ENCODE results near the gene MEIS2. TPM values are rescaled to one million over a fixed set of nuclear protein-coding genes. Genes with fewer than 3 reads are reported as not detected.

The MEIS2 gene
- total and polyA plus RNA-seq, 4 donors: 40.1 to 119 (median 72.0) TPM

DNA sequence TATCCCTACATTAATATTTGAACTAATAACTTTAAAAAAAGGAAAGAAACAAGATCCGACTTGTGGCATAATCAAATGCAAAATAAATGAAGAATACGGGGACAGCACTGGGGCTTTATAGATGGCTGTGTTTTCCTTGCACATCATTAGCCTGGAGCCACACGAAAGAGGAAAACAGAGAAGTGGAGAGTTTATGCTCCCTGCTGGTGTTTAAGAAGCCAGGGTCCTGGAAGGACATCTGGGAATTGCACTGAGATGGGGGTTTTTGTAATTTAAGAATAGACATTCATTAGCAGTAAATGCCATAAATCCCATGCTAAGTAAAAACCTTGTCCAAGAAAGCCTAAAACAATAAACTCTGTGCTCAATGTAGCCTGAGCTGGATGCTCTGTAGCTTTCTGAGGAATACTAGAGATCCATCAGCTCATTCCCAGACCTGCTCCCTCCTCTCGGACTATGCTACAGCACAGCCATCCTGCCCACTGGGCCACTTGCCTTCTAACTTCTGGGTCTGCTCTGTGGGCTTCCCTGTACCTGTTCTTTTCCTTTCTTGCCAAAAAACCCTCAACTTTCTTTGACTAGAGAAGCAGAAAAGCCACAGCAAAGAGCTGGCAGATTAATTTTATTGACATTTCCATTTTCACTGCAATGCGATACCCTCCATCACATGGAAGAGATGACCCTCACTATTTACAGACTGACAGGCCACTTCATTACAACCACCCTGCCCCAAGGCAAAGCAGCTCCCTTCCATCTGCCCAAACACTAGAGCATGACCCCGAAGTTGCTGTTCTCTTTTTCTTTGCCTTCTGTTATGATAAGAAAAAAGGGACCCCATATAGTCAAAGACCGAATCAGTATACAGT, 62.3 kb downstream of the MEIS2 start:
- Histone ChIP-seq H3K36me3 (ENCODE audit: control insufficient read depth, insufficient read depth, low read length) (no peaks in the 10 kb centered on the region), H3K9me3 (ENCODE audit: control insufficient read depth, insufficient read depth, low read length) (no peaks in the 10 kb centered on the region), H3K4me1 (ENCODE audit: control insufficient read depth, insufficient read depth, low read length) (peaks cover 15% of the 10 kb centered on the region), H3K4me3 (ENCODE audit: low read depth, low read length) (no peak overlapping the region), H3K27me3 (ENCODE audit: control insufficient read depth, insufficient read depth, low read length) (no peaks in the 10 kb centered on the region), H3K27ac (ENCODE audit: low read depth, low read length) (peak overlapping the region; percentile 17)
- DNase-seq (ENCODE audit: low read depth in 4 of 6, low spot score in 6 of 6): peak in 1 of 6 donors; percentile 51
- 50% methylated on average over 5 of the region's 7 CpGs for WGBS (ENCODE audit: insufficient coverage)

DNA sequence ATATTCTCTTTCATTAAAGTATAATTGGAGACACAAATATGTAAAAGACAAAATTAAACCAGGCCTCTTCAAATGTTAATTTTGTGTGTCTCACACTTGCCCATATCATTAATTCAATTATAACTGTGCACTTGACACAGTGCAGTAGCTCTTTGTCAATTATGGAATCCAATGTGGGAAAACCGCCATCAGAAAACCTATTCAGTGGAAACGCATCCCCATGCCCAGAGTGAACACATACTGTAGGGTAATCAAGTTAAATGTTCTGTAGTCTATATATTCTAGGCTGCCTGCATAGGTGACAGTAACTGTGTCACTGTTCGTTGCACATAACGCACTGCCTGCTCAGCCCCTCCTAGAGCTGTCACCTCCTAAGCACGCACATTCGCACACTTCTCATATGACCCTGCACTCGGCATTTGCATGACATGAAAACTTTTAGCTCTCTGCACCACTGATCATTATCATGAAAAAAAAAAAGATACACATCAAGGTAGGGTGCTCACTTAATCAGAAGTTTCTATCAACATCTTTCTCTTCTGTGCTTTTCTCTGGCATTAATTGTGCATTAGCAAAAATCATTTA, 63.2 kb downstream of the MEIS2 start:
- H3K4me3 ChIP-seq (ENCODE audit: low read depth, low read length): no peak overlapping the region
- DNase-seq (ENCODE audit: low read depth in 4 of 6, low spot score in 6 of 6): peak in 2 of 6 donors; percentile 54 to 62
- WGBS (ENCODE audit: insufficient coverage): 91% methylated on average over 5 of the region's 7 CpGs
- peaks cover 15% of the 10 kb centered on the region for H3K4me1 ChIP-seq (ENCODE audit: control insufficient read depth, insufficient read depth, low read length)
- H3K36me3 ChIP-seq (ENCODE audit: control insufficient read depth, insufficient read depth, low read length): no peaks in the 10 kb centered on the region
- no peaks in the 10 kb centered on the region for H3K9me3 ChIP-seq (ENCODE audit: control insufficient read depth, insufficient read depth, low read length)
- H3K27me3 ChIP-seq (ENCODE audit: control insufficient read depth, insufficient read depth, low read length): no peaks in the 10 kb centered on the region
- H3K27ac ChIP-seq (ENCODE audit: low read depth, low read length): no peak overlapping the region

DNA sequence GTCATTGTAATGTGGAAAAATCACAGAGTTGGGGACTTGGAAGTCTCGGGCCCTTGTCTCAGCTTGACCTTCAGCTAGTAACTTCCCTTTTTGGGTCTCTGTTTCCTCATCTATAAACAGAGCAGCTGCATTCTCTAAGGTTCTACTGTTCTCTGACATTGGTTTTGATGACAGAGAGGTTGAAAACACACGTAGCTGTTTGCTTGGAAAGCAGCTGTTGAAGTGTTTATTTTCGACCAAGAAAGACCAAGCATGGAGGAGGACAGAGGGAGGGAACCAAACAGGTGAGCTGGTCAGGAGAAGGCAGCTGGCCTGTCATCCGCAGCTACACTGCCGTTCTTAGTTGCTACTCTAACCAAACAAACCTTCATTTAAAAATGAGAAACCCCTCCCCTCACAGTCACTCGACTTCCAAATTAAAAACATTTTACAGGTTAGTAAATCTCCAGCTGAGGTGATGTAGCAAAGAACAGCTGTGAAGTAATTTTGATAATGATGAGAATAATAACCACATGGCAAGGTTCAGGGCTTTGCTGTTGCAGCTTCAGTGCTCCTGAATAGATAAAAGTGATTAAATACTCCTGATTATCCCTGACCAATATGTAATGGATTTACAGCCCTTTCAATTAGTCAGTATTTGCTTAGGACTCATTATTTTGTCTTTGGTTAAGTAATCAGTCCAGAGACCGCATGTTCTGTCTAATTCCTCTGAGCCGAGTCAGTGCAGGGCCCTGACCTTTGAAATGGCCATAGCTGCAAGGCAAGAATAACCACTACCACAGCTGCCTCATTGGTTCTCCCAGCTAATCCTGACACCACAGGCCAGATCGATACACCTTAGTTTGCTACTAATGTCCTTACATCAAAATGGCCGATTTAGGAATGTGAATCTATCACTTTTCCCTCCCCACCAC, 65.3 kb downstream of the MEIS2 start:
- Histone ChIP-seq H3K27me3 (ENCODE audit: control insufficient read depth, insufficient read depth, low read length) (no peaks in the 10 kb centered on the region), H3K36me3 (ENCODE audit: control insufficient read depth, insufficient read depth, low read length) (no peaks in the 10 kb centered on the region), H3K4me1 (ENCODE audit: control insufficient read depth, insufficient read depth, low read length) (peaks cover 15% of the 10 kb centered on the region), H3K4me3 (ENCODE audit: low read depth, low read length) (no peak overlapping the region), H3K9me3 (ENCODE audit: control insufficient read depth, insufficient read depth, low read length) (no peaks in the 10 kb centered on the region), H3K27ac (ENCODE audit: low read depth, low read length) (no peak overlapping the region)
- peak in 1 of 6 donors; percentile 61 for DNase-seq (ENCODE audit: low read depth in 4 of 6, low spot score in 6 of 6)
- 31% methylated on average over 6 of the region's 10 CpGs for WGBS (ENCODE audit: insufficient coverage)

DNA sequence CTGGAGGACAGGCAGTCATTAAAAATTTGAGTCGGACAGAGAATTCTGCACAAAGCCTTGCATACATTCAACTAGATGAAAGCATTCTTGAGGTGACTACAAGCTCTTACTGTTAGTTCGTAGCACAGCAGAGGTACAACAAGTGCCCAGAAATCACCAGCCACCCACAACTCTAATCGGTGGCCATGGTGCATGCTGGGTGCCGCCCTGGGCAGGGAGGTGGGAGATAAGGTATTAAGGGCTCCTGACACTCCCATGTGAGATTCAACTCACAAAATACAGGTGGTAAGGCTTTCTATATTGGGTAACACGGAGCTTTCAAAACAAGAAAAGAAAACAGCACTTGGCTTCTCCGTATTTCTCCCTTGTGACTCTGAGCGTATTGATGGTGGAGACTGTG, 66.0 kb downstream of the MEIS2 start:
- H3K4me1 ChIP-seq (ENCODE audit: control insufficient read depth, insufficient read depth, low read length): peaks cover 15% of the 10 kb centered on the region
- no peaks in the 10 kb centered on the region for H3K27me3 ChIP-seq (ENCODE audit: control insufficient read depth, insufficient read depth, low read length)
- no peak overlapping the region for H3K4me3 ChIP-seq (ENCODE audit: low read depth, low read length)
- no peak for DNase-seq (ENCODE audit: low read depth in 4 of 6, low spot score in 6 of 6)
- no peaks in the 10 kb centered on the region for H3K36me3 ChIP-seq (ENCODE audit: control insufficient read depth, insufficient read depth, low read length)
- no peak overlapping the region for H3K27ac ChIP-seq (ENCODE audit: low read depth, low read length)
- no peaks in the 10 kb centered on the region for H3K9me3 ChIP-seq (ENCODE audit: control insufficient read depth, insufficient read depth, low read length)
- 69% methylated on average over 3 of the region's 7 CpGs for WGBS (ENCODE audit: insufficient coverage)

DNA sequence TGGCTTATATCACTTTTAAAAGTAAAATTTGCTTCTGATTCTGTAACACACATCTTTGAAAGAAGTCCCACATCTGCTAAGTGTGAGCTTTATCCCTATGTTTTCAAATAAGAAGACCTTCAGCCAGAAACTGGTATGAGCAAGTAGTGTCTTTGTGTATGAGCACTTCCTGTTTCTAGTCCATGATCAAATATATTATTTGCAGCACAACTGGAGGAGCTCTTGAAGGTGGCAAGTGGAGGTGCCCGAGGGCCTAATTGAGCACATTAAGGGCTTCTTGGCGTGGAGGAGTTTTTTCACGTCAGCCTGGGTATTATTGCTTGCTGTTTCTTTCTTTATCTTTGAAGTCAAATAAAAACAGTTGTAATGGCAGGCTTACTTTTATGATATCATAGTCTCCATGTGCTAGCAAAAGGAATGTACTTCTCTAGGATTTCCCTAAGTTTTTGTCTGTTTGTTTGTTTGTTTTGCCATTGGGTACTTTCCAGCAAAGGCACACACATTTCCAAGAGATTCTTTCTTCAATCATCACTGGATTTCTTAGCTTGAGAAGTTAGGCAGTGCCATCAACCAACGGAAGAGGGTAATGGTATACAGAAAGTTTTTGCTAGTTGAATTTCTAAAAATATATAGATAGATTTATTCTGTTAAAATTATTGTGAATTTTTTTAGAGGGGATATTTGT, 68.1 kb downstream of the MEIS2 start:
- H3K27me3 ChIP-seq (ENCODE audit: control insufficient read depth, insufficient read depth, low read length): no peaks in the 10 kb centered on the region
- no peak overlapping the region for H3K27ac ChIP-seq (ENCODE audit: low read depth, low read length)
- 58% methylated on average over 3 of the region's 4 CpGs for WGBS (ENCODE audit: insufficient coverage)
- peaks cover 6% of the 10 kb centered on the region for H3K4me1 ChIP-seq (ENCODE audit: control insufficient read depth, insufficient read depth, low read length)
- no peaks in the 10 kb centered on the region for H3K9me3 ChIP-seq (ENCODE audit: control insufficient read depth, insufficient read depth, low read length)
- no peak overlapping the region for H3K4me3 ChIP-seq (ENCODE audit: low read depth, low read length)
- DNase-seq (ENCODE audit: low read depth in 4 of 6, low spot score in 6 of 6): no peak
- H3K36me3 ChIP-seq (ENCODE audit: control insufficient read depth, insufficient read depth, low read length): no peaks in the 10 kb centered on the region

DNA sequence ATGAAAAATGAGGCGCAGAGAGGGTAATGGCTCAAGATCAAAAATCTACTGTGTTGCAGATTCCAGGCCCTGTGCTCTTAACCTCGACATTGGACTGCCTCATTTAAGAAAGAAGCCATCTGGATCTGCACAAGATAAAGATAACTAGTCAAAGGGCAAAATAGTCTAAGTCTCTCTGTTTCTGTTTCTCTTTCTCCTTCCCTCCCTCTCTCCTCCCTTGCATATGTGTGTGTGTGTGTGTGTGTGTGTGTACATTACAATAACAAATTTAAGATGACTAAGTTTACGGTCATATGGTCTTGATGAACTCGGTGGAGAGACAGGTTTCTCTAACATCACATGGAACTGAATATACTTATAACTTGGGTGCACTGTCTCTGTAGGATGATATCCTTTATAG, 69.2 kb downstream of the MEIS2 start:
- H3K4me1 ChIP-seq (ENCODE audit: control insufficient read depth, insufficient read depth, low read length): peaks cover 6% of the 10 kb centered on the region
- H3K27me3 ChIP-seq (ENCODE audit: control insufficient read depth, insufficient read depth, low read length): no peaks in the 10 kb centered on the region
- no peak for DNase-seq (ENCODE audit: low read depth in 4 of 6, low spot score in 6 of 6)
- WGBS (ENCODE audit: insufficient coverage): no CpG with 5 or more reads among the region's 4 CpGs
- no peak overlapping the region for H3K27ac ChIP-seq (ENCODE audit: low read depth, low read length)
- H3K9me3 ChIP-seq (ENCODE audit: control insufficient read depth, insufficient read depth, low read length): no peaks in the 10 kb centered on the region
- H3K4me3 ChIP-seq (ENCODE audit: low read depth, low read length): no peak overlapping the region
- no peaks in the 10 kb centered on the region for H3K36me3 ChIP-seq (ENCODE audit: control insufficient read depth, insufficient read depth, low read length)

DNA sequence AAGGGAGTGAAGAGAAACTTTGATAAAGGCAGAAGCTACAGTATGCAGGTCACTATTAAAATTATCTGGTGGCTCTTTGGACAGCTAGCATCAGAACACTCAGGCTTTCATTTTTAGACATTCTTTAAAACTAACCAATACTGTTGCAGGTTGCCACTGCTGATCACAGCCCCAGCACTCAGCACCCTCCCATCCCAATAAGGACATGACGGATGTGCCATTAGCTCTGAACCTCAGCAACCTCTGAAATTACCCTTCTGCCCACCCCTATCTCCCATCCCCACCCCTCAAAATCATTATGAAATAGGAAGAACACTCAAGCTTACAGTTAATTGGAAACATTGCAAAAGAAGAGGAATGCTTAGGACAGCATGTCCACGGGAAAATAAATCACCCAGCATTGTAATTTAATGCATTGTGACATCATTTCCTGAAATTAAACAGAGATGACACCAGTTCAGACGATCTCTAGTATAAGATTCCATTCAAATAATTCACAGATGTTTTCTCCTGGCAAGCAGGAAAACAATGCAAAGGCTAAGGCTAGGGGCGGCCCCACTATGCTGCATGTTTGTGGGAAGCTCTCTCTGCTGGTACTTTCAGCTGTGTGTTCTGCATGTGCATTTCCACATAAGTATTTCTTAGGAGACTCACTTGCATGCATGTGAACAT, 71.6 kb downstream of the MEIS2 start:
- no peaks in the 10 kb centered on the region for H3K4me1 ChIP-seq (ENCODE audit: control insufficient read depth, insufficient read depth, low read length)
- no peak overlapping the region for H3K27ac ChIP-seq (ENCODE audit: low read depth, low read length)
- DNase-seq (ENCODE audit: low read depth in 4 of 6, low spot score in 6 of 6): no peak
- H3K9me3 ChIP-seq (ENCODE audit: control insufficient read depth, insufficient read depth, low read length): no peaks in the 10 kb centered on the region
- no peak overlapping the region for H3K4me3 ChIP-seq (ENCODE audit: low read depth, low read length)
- 80% methylated on average over 1 of the region's 4 CpGs for WGBS (ENCODE audit: insufficient coverage)
- H3K27me3 ChIP-seq (ENCODE audit: control insufficient read depth, insufficient read depth, low read length): no peaks in the 10 kb centered on the region
- no peaks in the 10 kb centered on the region for H3K36me3 ChIP-seq (ENCODE audit: control insufficient read depth, insufficient read depth, low read length)

DNA sequence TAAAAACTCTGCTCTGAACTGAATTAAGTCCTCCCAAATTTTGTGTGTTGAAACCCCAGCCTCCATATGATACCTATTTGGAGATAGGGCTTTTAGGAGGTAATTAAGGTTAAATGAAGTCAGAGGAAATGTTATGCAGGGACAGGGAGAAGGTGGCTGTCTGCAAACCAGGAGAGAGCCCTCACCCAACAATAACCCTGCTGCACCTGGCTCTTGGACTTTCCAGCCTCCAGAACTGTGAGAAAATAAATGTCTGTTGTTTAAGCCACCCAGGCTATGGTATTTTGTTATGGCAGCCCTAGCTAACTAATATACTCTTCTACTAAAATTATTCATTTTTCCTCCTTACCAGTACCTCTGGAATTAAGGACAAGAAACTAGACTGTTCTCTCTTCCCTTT, 79.5 kb downstream of the MEIS2 start:
- Histone ChIP-seq H3K9me3 (ENCODE audit: control insufficient read depth, insufficient read depth, low read length) (no peaks in the 10 kb centered on the region), H3K4me3 (ENCODE audit: low read depth, low read length) (no peak overlapping the region), H3K36me3 (ENCODE audit: control insufficient read depth, insufficient read depth, low read length) (no peaks in the 10 kb centered on the region), H3K27ac (ENCODE audit: low read depth, low read length) (no peak overlapping the region), H3K27me3 (ENCODE audit: control insufficient read depth, insufficient read depth, low read length) (no peaks in the 10 kb centered on the region), H3K4me1 (ENCODE audit: control insufficient read depth, insufficient read depth, low read length) (peaks cover 20% of the 10 kb centered on the region)
- no peak for DNase-seq (ENCODE audit: low read depth in 4 of 6, low spot score in 6 of 6)
